ENCODE measurements around the gene TAAR9.

The TAAR9 gene, protein sequence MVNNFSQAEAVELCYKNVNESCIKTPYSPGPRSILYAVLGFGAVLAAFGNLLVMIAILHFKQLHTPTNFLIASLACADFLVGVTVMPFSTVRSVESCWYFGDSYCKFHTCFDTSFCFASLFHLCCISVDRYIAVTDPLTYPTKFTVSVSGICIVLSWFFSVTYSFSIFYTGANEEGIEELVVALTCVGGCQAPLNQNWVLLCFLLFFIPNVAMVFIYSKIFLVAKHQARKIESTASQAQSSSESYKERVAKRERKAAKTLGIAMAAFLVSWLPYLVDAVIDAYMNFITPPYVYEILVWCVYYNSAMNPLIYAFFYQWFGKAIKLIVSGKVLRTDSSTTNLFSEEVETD

DNA sequence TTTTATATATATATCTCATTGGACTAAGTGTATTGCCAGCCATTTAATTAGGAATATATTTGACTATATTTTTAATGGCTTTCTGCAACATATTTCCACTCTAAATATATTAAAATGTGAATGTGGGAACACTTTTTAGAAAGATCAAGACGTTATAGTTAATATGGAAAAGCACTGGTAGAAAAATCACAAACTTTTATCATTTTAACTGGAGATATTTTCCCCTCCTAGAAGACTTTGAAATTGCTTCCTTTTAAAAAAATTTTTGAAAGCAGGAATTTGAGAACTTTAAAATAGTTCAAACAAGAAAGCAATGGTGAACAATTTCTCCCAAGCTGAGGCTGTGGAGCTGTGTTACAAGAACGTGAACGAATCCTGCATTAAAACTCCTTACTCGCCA lies at the start of gene TAAR9:
TSS of gene TAAR9 (plus strand) at position 301 of the 400 bp plus-strand sequence. CDS start at position 314, 13 bp downstream.
- no peak for DNase-seq (ENCODE audit: low read depth)

DNA sequence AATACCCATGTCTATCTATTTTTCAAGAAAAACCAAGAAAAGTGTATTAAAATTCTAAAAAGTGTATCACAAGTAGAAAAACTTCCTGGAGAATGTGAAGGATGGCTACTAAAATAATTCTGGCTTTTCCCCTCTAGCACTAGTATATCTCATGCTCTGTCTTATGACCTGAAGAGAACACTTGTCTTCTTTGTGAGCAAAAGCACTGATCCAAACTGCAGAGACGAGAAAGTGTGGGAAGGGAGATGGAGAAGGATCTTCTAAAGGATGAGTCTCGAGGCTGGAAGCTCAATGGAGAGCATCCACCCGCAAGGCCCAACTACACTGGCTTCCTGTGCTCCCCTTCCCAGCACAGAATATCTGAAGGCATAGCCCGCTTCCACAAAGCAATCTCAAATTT lies 48.7 kb upstream of the TAAR9 start:
- DNase-seq (ENCODE audit: low read depth) = no peak

DNA sequence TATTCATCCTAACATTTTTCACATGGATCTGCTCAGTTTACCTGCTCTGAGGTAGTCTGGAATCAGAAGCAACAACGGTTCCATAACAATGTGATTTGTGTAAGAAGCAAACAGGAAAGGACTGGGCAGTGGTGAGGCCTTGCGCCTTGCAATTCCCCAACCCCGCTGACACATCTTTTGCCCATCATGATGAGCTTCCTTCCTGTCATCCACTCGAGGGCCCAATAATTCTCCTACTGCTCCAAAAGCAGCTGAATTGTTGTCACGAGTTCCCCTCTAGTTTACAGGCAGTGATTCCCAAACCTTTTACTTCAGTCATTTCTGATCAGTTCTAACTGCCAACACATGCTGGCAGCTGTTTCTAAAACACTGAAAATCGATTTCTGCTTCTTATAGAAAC lies 48.1 kb upstream of the TAAR9 start:
- no peak for DNase-seq (ENCODE audit: low read depth)

DNA sequence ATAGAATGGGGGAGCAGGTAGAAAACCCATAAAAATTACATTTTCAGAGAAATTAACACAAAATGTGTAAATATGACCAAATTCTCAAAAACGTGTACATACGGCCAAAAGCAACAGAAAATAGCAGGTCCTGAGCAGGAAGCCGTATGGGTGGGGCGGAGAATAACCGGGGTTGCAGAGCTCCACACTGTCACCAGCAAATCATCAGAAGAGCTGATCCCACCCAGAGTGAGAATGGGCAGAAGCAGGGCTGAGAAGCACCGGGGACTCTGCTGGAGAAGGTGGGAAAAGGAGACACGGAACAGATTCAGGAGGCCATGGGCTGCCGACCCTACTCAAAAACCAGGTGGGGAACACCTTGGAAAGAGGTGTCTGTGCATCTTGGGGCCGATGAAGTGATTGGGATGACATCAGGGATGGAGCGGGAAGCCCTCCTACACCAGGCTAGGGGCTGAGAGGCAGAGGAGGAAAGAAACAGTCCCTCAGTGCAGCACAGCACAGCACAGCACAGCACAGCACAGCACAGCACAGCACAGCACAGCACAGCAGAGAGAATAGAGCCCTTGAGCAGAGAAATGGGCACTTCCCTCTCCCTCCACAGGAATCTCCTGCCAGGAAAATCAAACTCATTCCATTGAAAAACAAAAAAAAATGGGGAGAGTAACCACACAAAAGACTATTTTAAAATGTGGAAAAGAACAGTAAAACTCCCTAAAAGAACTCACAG lies 47.4 kb upstream of the TAAR9 start:
- DNase-seq (ENCODE audit: low read depth) = no peak

DNA sequence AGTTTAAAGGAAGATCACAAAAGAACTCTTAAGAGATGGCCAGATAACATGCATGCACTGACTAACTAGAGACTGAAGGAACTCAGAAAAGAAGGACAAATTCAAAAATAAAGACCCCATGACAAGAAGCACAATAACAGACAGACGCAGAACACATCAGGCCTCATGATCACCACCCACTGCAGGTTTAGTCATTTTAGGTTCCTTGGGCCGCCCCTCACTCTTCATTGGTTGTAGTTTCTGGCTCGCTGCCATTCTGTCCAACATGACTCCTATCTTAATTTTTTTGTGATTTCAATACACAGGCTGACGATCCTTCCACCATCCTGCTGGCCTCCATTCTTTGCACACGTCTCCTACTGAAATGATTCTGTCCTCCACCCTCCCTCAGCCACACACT lies 46.8 kb upstream of the TAAR9 start:
- peak; percentile 74 for DNase-seq (ENCODE audit: low read depth)

DNA sequence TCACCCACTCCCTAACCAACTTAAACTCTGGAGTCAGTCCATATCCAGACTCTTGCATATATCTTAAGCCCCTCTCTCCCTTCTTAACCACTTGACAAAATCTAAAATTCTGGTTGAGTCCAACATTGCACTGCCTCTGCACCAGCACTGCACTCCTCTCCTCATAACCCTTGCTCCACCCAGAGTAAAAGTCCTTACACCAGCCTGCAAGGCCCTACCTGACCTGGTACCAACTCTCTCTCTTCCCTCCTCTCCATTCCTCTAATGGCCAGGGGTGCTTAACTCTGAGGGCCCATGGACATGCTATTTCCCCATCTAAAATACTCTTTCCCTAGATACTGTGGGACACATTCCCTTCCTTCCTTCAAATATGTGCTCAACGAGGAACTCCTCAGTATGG lies 46.2 kb upstream of the TAAR9 start:
- no peak for DNase-seq (ENCODE audit: low read depth)

DNA sequence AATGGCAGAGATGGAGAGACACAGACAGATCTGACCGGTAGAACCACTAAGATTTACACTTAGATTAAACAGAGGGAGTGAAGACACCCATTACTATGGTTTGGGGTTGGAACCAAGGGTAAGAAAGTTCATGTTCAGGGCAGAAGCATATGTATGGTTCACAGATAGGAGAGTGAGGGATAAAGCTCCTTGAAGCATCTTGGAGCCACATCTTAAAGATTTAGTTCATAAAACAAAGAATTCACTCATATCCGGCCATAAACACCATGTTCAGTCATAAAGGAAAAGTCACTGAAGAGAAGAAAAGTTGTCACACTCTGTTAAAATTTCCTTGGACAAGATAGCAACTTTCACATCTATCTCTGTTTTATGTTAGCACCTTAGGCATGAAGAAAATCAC lies 43.1 kb upstream of the TAAR9 start:
- DNase-seq (ENCODE audit: low read depth) = no peak

DNA sequence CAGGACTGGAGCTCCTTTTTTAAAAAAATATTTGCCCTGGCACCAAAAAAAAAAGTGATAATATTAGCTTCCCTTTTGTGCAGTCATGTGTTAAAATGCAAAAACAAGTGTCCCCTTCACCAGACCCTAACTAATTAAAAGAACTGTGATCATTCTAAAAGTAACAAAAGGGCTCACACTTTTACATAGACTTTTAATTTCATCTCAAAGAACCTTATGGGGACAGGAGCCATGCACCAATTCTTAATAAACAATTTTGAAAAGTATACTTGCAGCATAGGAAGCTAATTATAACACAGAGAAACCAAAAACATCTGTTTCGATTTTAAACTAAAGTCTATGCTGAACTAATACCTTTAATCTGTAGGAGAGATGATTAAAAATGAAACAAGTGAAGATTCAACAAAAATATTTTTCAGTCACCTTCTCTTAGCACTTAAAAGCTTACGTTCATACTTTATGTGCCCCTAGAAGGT lies 42.4 kb upstream of the TAAR9 start:
- DNase-seq (ENCODE audit: low read depth) = no peak

DNA sequence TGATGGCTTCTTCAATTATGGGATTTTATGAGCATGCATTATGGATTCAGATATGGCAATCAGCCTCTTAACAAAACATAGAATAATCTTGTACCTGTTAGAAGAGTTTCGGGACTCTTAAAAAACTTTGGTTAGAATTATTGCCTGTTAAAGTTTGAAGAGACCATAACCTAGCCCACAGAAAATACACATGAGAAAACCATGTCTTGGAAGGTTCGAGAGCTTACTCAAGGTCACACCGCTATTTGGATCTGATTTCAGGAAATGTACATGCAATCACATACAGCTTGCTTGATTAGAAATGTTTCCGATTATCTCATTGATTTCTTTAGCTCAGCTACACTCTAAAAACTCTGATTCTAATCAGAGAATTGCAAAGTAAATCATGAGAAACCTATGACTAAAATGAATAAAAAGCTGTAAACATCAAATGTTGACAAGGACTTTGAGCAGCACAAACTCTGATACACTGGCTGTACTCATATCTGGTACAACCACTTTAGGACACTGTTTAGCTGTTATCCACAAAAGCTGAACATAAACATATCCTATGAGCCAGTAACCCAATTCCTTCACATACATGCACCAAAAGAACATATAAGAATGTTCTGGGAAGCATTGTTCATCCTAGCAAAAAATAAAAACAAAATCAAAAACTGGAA lies 41.4 kb upstream of the TAAR9 start:
- DNase-seq (ENCODE audit: low read depth) = no peak

DNA sequence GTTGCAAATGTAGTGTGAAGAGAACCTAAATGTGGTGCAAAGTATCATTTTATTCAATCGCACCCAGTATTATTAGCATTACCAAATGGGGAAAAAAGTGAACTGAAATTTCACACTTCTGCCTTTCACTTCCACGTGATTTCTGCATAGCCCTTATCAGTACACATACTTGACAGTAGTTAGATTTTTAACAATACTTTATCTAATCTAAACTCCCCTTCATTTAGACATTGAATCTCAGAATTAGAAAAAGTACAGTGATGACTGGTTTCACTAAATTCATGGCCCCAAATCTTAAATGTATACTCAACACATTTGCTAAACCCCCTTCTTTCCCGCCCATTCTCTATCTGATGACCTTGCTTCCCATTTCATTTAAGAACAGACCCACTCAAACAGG lies 39.4 kb upstream of the TAAR9 start:
- DNase-seq (ENCODE audit: low read depth) = no peak

DNA sequence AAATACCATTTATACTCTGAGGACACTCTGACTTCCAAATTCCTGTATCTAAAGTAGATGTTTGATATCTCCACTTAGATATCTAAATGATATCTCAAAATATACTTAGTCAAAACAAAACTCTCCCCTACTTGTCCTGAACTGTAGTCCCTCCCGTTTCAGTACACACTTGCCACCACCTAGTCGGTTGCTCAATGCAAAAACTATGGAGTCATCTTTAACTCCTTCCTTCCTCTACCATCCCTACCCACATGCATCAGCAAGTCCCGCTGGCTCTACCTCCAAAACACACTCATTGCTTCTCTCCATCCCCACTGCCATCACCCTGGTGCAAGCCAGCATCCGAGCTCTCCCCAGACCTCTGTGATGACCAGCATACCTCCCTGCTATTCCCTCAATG lies 38.3 kb upstream of the TAAR9 start:
- peak; percentile 46 for DNase-seq (ENCODE audit: low read depth)

DNA sequence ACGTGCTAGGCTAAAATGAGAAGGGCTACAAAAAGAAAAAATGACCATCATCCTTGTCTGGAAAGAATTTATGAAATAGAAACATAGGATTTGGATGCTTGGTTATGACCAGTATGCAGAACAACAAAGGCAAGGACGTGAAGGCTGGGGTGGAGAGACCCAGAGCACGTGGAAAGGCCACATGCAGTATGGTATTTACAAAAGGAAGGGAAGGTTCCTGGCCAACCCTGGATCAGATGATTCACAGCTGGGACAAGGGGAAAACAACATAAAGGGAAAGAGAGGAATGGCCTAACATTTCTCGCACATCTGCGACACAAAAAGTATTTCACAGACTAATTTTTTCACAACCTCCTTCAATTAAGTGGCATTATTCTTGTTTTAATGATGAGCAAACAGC lies 33.3 kb upstream of the TAAR9 start:
- peak; percentile 7 for DNase-seq (ENCODE audit: low read depth)

DNA sequence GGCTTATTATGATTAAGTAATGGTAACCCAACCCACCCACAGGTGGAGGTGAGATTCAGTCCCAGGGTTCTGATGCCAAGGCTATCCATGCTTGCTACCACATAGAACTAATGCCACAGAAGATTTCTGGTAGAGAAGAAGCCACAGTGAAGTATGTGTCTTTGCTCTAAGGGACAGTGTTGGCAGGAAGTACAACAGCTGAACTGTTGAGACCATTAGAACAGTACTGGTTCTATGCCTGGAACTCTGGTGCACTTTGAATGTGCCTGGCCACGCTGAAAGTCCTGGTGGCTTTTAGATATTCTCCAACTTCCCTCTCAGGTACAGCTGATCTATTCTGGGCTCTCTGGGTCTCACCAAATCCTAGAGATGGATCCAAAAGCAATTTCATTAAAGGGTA lies 32.9 kb upstream of the TAAR9 start:
- no peak for DNase-seq (ENCODE audit: low read depth)

DNA sequence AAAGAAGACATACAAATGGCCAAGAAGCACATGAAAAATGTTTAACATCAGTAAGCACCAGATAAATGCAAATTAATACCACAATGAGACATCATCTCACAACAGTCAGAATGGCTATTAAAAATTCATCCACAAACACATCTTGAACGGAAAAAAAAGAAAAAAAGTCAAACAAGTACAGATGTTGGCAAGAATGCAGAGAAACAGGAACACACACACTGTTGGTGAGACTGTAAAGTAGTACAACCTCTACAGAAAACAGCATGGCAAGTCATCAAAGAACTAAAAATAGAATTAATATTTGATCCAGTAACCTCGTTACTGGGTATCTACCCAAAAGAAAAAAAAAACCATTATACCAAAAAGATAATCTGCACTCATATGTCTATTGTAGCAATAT lies 31.6 kb upstream of the TAAR9 start:
- no peak for DNase-seq (ENCODE audit: low read depth)

DNA sequence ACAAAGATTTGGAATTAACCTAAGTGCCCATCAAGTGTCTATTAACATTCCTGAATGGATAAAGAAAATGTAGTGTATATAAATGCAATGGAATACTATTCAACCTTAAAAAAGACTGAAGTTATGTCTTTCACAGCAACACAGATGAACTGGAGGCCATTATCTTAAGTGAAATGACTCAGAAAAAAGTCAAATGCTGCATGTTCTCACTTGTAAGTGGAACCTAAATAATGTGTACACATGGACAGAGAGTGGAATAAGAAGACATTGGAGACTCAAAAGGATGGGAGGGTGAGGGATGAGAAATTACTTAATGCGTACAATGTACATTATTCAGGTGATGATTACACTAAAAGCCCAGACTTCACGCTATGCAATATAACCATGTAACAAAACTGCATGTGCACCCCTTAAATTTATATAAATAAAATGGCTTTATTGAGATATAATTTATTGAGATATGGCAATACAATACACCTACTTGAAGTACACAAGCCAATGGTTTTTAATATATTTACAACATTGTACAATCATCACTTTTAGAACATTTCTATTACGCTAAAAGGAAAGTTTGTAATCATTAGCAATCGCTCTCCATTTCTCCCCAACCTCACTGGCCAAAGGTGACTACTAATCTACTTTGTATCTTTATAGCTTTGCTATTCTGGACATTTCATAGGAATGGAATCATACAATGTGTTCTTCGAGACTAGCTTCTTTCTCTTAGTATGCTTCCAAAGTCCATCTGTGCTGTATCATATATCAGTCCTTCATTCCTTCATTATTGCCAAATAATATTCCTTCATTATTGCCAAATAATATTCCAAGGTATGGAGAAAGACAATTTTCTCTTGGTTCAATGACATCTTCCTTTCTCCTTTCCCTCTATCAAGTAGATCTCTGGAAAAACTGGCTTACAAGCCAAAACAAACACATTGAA lies 30.9 kb upstream of the TAAR9 start:
- no peak for DNase-seq (ENCODE audit: low read depth)

DNA sequence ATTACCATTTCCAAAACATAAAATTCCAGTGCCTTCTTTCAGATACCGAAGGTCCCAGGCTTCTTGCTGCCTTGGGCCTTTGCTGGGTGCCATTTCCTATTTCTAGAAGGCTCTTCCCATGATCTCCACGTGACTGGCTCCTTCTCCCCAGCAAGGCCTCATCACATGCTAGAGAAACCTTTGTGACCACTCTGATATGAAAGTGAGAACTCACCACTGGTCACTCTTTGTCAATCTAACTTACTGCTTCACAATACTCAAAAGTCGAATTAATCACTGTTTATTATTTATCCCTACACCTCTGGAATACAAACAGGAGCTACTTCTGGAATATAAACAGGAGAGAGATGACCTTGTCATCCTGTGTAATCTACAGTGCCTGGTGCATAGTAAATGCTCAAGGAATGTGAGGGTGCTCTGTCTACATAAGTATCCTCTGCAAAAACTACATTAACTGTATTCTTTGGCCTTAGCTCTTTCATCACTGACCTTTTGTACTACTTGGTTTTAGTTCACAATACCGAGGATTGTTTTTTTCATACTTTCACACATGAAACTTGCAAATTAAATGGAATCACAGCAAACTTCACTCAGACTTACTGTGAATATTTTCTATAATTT lies 26.8 kb upstream of the TAAR9 start:
- DNase-seq (ENCODE audit: low read depth) = peak; percentile 66

DNA sequence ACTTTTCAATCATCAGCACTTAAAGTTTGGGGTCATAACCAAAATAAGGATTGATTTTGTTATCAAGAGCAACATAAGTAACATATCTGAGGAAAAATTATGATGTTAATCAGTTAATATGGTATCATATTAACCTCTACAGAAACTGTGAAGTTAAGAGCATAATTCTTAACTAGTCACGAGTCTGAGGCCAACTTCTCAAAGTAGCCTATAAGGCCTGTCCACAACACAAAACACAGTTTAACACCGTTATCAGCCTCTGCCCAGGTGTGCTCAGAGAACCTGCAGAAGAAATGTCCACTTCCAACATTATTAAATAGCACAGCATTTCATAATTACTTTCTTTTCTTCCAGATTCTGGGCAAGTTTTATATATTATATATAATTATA lies 26.3 kb upstream of the TAAR9 start:
- no peak for DNase-seq (ENCODE audit: low read depth)

DNA sequence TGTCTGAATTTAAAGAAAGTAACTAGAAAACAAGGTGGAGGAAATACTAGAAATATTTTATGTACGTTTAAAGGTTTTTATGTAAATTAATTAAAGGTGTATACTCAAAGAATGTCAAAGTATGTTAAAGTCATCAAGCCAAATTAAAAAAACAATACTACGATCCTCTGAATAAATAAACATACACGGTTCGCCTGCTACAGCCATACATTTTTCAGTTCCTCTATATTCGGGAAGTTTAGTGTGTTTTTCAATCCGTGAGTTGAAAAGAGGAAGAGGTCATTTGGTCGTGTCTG lies 25.8 kb upstream of the TAAR9 start:
- DNase-seq (ENCODE audit: low read depth) = no peak

DNA sequence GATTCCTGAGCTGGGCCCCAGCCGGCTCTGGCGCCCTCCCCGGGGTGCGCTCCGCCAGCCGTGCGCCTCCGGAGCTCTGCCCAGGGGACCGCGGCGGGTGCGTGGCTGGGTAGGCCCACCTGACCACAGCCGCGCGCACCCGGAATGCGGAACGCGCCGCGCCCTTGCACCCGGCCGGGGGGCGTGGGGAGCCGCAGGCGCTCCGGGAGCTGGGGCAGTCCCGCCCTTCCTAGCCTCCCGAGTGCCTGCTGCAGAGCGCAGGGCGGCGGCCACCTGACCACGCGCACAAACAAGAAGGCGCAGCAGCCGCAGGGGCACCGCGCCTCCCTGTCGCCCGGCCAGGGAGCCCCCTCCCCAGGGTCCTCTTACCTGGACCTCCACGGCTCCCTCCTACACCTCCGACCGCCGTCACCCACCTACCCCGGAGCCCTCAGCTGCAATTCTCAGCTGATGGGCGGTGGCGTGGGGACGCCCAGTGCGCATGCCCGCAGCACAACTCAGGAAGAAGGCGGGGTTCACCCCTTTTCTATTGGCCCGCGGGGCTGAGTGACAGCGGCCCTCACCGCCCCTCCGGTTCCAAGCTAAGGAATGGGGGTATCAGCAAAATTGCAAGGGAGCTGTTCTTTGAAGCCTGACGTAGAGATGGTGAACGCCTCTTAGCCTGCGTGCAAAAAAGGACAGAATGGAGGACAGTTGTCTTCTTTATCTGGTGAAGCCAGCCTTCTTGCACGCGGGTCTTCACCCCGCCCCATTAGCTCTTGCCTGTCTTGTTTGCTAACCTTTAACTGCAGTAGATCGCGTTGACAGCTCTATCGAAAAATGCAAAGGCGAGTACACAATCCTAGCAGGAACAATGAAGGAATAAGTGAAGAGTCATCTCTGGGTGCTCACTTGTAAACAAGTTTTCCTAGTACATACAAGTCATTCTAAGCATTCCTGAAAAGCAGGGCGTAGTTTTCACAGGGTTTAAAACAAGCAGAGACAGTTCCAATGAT lies 25.1 kb upstream of the TAAR9 start, which contains the start of gene STX7:
TSS of gene STX7 (minus strand) at position 479 of the 995 bp plus-strand sequence. CDS start 9,586 bp downstream, outside the sequence.
- peak; percentile 89 for DNase-seq (ENCODE audit: low read depth)

DNA sequence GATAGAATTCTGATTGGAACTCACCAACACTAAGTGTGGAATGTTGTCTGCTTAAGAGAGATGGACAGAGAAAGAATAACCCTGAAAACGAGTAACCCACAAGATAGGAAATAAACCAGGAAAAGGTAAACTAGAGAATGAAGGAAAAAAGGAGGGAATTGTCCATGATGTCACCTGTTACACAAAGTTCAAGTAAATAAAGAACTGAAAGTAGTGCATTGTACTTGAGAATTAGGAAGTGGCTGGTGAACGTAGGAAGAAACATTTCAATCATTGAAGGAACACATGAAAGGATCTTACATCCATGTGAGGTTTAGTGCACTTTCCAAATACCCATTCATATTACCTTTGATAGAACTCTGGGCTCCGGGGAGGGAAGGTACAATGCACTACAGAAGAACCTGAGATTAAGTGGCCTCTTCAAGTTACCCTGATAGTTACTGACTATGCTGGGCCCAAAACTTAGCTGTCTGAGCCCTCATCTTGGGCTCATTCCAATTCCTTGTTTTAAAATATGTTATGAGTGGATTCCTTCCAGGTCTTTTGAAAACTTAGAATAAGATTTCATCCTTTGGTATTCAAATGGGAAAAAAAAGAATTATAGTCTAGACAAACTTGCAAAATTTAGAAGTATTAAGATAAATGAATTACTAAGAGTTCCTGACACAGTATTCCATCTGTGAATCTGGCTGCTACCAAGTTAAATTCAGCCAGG lies 24.1 kb upstream of the TAAR9 start:
- no peak for DNase-seq (ENCODE audit: low read depth)

Data from iris pigment epithelial cell (primary cell).